GM19438 (cell line): ENCODE measurements around the gene NPVF.

ENCODE experiments used
- ATAC-seq: cut with Tn5 transposase; IDR thresholded peaks from one replicate; pipeline ENCODE4 v1.9.1; 2021; ENCODE audit warnings: low read depth; ENCODE audit not compliant: unreplicated experiment

NPVF gene

GRCh38 chr7:25179325-25179724 lies 49.0 kb downstream of the NPVF start:
- no peak for ATAC-seq
